K562 (cell line): Measurements from ENCODE around the gene ZNF135. TPM values are rescaled to one million over a fixed set of nuclear protein-coding genes. Genes with fewer than 3 reads are reported as not detected.

Experiments
- ATF1 ChIP-seq, 2 experiments: fragments of 450-650 bp in 1 of 2; IDR thresholded peaks; 2 replicates each; pipeline ENCODE4 v1.6.1; 2016; ENCODE audit warnings: missing compliant biosample characterization in 1 of 2, missing genetic modification characterization in 1 of 2
- BHLHE40 ChIP-seq: IDR thresholded peaks from 2 replicates; pipeline ENCODE4 v1.6.1; 2011; ENCODE audit warnings: low read length, improper control_type of control experiment
- CBFB ChIP-seq: sonication (generic); formaldehyde crosslinking; IDR thresholded peaks from 2 replicates; pipeline ENCODE4 v1.4.0; 2020; ENCODE audit warnings: mild to moderate bottlenecking, missing genetic modification reagents
- CBX8 ChIP-seq: fragments of 200-600 bp; sonication (generic); IDR thresholded peaks from 2 replicates; pipeline ENCODE4 v1.6.1; 2012; ENCODE audit warnings: borderline replicate concordance, mixed run types, low read depth, mild to moderate bottlenecking, moderate library complexity, mixed read lengths, low read length, control low read depth, inconsistent platforms; ENCODE audit not compliant: poor library complexity, severe bottlenecking; ENCODE audit errors: extremely low read depth
- CCAR2 ChIP-seq: fragments of 200-400 bp; formaldehyde crosslinking; IDR thresholded peaks from 2 replicates; pipeline ENCODE4 v1.6.1; 2017; ENCODE audit warnings: mild to moderate bottlenecking, low read depth, low read length
- CEBPB ChIP-seq: fragments of 450-650 bp; IDR thresholded peaks from 2 replicates; pipeline ENCODE4 v1.6.1; 2016; ENCODE audit warnings: missing genetic modification characterization, missing compliant biosample characterization
- CREM ChIP-seq: IDR thresholded peaks from 2 replicates; pipeline ENCODE4 v1.6.1; 2014; ENCODE audit warnings: antibody characterized with exemption, low read depth
- EP400 ChIP-seq: fragments of 450-650 bp; IDR thresholded peaks from 2 replicates; pipeline ENCODE4 v1.6.1; 2017; ENCODE audit warnings: antibody characterized with exemption, mild to moderate bottlenecking, moderate library complexity
- KDM4B ChIP-seq, 2 experiments: fragments of 450-650 bp in 1 of 2; sonication (generic) in 1 of 2; IDR thresholded peaks; 2 replicates each; pipeline ENCODE4 v1.6.1; 2016 to 2017; ENCODE audit warnings: borderline replicate concordance in 2 of 2, antibody characterized with exemption in 1 of 2, low read depth in 1 of 2, mild to moderate bottlenecking in 1 of 2
- MCM5 ChIP-seq: fragments of 450-650 bp; IDR thresholded peaks from 2 replicates; pipeline ENCODE4 v1.6.1; 2016; ENCODE audit warnings: low read depth
- NCOR1 ChIP-seq: fragments of 450-650 bp; IDR thresholded peaks from 2 replicates; pipeline ENCODE4 v1.6.1; 2016; ENCODE audit warnings: mild to moderate bottlenecking, moderate library complexity
- NR1H2 ChIP-seq: sonication (generic); formaldehyde crosslinking; IDR thresholded peaks from 2 replicates; pipeline ENCODE4 v1.4.0; 2020; ENCODE audit warnings: mild to moderate bottlenecking, missing genetic modification reagents
- NR2C1 ChIP-seq, 2 experiments: fragments of 450-650 bp; IDR thresholded peaks; 2 replicates each; pipeline ENCODE4 v1.6.1; 2017; ENCODE audit warnings: mild to moderate bottlenecking in 2 of 2, antibody characterized with exemption in 1 of 2, inconsistent platforms in 1 of 2, missing compliant biosample characterization in 1 of 2, missing genetic modification characterization in 1 of 2
- NR2F6 ChIP-seq: fragments of 450-650 bp; formaldehyde crosslinking; IDR thresholded peaks from 2 replicates; pipeline ENCODE4 v1.4.0; 2020; ENCODE audit warnings: mild to moderate bottlenecking
- SMAD2 ChIP-seq: fragments of 150-350 bp; IDR thresholded peaks from 2 replicates; pipeline ENCODE4 v1.6.1; 2014; ENCODE audit warnings: low read depth, mild to moderate bottlenecking, low read length
- TCF7 ChIP-seq: sonication (generic); IDR thresholded peaks from 2 replicates; pipeline ENCODE4 v1.6.1; 2016; ENCODE audit warnings: antibody characterized with exemption, borderline replicate concordance
- XRCC3 ChIP-seq: fragments of 450-650 bp; IDR thresholded peaks from 2 replicates; pipeline ENCODE4 v1.6.1; 2017; ENCODE audit warnings: mild to moderate bottlenecking, moderate library complexity
- ZBTB17 ChIP-seq: fragments of 450-650 bp; formaldehyde crosslinking; IDR thresholded peaks from 2 replicates; pipeline ENCODE4 v1.4.0; 2020; ENCODE audit warnings: mild to moderate bottlenecking
- ZBTB33 ChIP-seq: sonication (generic); formaldehyde crosslinking; IDR thresholded peaks from 2 replicates; pipeline ENCODE4 v1.8.1; 2023; ENCODE audit warnings: mild to moderate bottlenecking, missing genetic modification reagents
- ZNF12 ChIP-seq: sonication (generic); formaldehyde crosslinking; IDR thresholded peaks from 2 replicates; pipeline ENCODE4 v1.4.0; 2020; ENCODE audit warnings: mild to moderate bottlenecking, missing genetic modification reagents
- ZNF134 ChIP-seq: fragments of 250-450 bp; sonication (Bioruptor Pico); conservative IDR thresholded peaks from 2 replicates; pipeline ENCODE4 v1.4.0; 2020
- ZNF384 ChIP-seq: IDR thresholded peaks from 2 replicates; pipeline ENCODE4 v1.6.1; 2012; ENCODE audit warnings: low read depth, low read length, improper control_type of control experiment
- ZNF584 ChIP-seq: fragments of 200-800 bp; sonication (Bioruptor generic); IDR thresholded peaks from 2 replicates; pipeline ENCODE4 v1.6.1; 2016; ENCODE audit warnings: low read depth, mild to moderate bottlenecking, missing genetic modification characterization, missing compliant biosample characterization
- ZNF707 ChIP-seq: fragments of 250-450 bp; sonication (Bioruptor Pico); conservative IDR thresholded peaks from 2 replicates; pipeline ENCODE4 v1.8.0; 2022; ENCODE audit warnings: inconsistent platforms, mild to moderate bottlenecking, moderate library complexity
- polyA plus RNA-seq, 8 experiments: library from polyadenylated mRNA; depleted of rRNA in 4 of 8; stranded (reverse) in 5 of 8; unstranded in 3 of 8; fragments of >200 nt; fragmentation: Nextera tagmentation in 2 of 8; fragmentation: Illumina TruSeq in 1 of 8; extraction: Ambion mirVana in 2 of 8; extraction: Trizol in 1 of 8; gene quantifications; 2 replicates each; pipeline versions ENCODE4 v1.2.1 to v1.2.3, GENCODE V29; 2011 to 2014; ENCODE audit warnings: inconsistent platforms in 1 of 8, missing spikeins in 1 of 8
- total RNA-seq, 7 experiments: library from RNA; depleted of rRNA in 6 of 7; stranded (reverse); fragments of >200 nt in 6 of 7; fragmentation: Illumina TruSeq in 2 of 7; extraction: Trizol in 2 of 7; gene quantifications; 2 replicates each; pipeline versions ENCODE4 v1.2.1 to v1.2.3, GENCODE V29; 2011 to 2021; ENCODE audit warnings: low replicate concordance in 1 of 7
- TF ChIP-seq, protein P1 (sequence below): fragments of 150-350 bp; IDR thresholded peaks from 2 replicates; pipeline ENCODE4 v1.6.1; 2014; ENCODE audit warnings: low read depth, mild to moderate bottlenecking, low read length, borderline replicate concordance

The ZNF135 gene
- total and polyA plus RNA-seq, 9 of the 15 experiments (the other 6 are each of a cell fraction or from before 2014, with no cell fraction given): not detected

DNA sequence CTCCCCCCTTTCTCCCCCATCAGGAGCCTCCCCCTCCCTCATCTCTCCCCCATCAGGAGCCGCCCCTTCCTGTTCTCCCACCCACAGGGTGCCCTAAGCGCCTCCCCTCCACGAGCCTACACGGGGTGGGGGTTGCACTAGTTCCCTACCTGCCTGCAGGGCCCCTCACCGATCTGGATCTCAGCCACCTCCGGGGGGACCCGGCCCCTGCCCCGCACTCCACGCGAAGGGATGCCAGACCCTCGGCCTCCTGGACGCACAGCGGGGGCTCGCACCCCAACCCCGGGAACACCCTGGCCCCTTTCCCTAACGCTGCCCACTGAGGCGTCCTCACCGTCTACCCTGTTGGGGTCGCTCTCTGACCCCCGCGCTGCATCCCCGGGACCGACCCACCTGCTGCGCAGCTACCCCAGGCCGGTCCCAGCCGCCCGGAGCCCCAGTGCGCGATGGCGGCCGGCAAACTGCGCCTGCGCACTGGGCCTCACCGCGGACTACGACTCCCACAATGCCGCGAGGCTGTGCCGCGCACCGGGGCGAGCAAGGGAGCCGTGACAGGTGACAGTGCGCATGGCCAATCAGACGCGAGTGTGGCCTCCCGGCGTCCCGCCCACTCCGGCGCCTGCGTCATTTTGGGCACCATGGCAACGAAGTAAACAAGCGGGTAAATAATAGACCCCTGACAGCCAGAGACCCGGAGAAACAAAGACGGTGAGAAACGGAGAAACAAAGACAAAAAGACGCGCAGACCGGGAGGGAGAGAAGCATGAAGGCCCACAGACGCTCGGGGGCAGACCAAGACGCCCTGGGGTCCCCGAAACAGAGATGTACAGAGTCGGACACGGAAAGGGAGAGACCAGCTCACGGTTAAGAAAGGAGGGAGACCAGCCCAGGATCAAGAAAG is 38.9 kb downstream of the ZNF135 start, which contains the start of gene ZSCAN18 (continued):
- TF ChIP-seq SMAD2 (no peak), XRCC3 (no peak), CCAR2 (no peak), MCM5 (no peak), KDM4B (IDR thresholded peaks at IDR 0.05; ENCODE audit: borderline replicate concordance in 2 of 2, low read depth in 1 of 2) (no peak), CBFB (CRISPR knock-in tag) (no peak), EP400 (no peak), NR2C1 (IDR thresholded peaks at IDR 0.05) (no peak), NR2C1 (tag; IDR thresholded peaks at IDR 0.05) (no peak), TCF7 (no peak), CBX8 (no peak), ZBTB17 (CRISPR knock-in tag) (no peak), ZBTB33 (CRISPR knock-in tag) (no peak), ZNF12 (CRISPR knock-in tag) (no peak), ZNF384 (no peak), ZNF584 (CRISPR knock-in tag) (no peak), NR1H2 (CRISPR knock-in tag) (no peak), ZNF134 (CRISPR knock-in tag) (no peak), NR2F6 (CRISPR knock-in tag) (no peak), ATF1 (CRISPR knock-in tag; IDR thresholded peaks at IDR 0.05) (no peak), ATF1 (tag; IDR thresholded peaks at IDR 0.05) (peak; percentile 76), CREM (peak; percentile 71), NCOR1 (no peak), CEBPB (tag) (no peak), ZNF707 (CRISPR knock-in tag) (no peak), BHLHE40 (no peak)
- TF ChIP-seq, protein P1, sequence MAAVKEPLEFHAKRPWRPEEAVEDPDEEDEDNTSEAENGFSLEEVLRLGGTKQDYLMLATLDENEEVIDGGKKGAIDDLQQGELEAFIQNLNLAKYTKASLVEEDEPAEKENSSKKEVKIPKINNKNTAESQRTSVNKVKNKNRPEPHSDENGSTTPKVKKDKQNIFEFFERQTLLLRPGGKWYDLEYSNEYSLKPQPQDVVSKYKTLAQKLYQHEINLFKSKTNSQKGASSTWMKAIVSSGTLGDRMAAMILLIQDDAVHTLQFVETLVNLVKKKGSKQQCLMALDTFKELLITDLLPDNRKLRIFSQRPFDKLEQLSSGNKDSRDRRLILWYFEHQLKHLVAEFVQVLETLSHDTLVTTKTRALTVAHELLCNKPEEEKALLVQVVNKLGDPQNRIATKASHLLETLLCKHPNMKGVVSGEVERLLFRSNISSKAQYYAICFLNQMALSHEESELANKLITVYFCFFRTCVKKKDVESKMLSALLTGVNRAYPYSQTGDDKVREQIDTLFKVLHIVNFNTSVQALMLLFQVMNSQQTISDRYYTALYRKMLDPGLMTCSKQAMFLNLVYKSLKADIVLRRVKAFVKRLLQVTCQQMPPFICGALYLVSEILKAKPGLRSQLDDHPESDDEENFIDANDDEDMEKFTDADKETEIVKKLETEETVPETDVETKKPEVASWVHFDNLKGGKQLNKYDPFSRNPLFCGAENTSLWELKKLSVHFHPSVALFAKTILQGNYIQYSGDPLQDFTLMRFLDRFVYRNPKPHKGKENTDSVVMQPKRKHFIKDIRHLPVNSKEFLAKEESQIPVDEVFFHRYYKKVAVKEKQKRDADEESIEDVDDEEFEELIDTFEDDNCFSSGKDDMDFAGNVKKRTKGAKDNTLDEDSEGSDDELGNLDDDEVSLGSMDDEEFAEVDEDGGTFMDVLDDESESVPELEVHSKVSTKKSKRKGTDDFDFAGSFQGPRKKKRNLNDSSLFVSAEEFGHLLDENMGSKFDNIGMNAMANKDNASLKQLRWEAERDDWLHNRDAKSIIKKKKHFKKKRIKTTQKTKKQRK: no peak
